HEK293T (cell line): ENCODE data around the gene HBS1L.

ENCODE experiments used
- CTCF ChIA-PET: fragments of 350-600 bp; formaldehyde crosslinking; extraction: SDS; loops from one replicate; lab custom pipeline; 2021; ENCODE audit warnings: antibody characterized with exemption, inconsistent platforms; lab: Yijun Ruan, JAX
- POLR2A ChIA-PET: fragments of 350-600 bp; formaldehyde crosslinking; extraction: SDS; loops from one replicate; lab custom pipeline; 2020; ENCODE audit warnings: antibody characterized with exemption, inconsistent platforms; lab: Yijun Ruan, JAX
- DNase-seq: peaks from one replicate; pipeline ENCODE4 v3.0.0; 2012; ENCODE audit warnings: mixed read lengths; ENCODE audit errors: extremely low spot score
- ARNT ChIP-seq: fragments of 450-650 bp; IDR thresholded peaks from 2 replicates; pipeline ENCODE4 v1.6.1; 2017; ENCODE audit warnings: mild to moderate bottlenecking
- BHLHE40 ChIP-seq: fragments of 450-650 bp; IDR thresholded peaks from 2 replicates; pipeline ENCODE4 v1.6.1; 2016; ENCODE audit warnings: mild to moderate bottlenecking, moderate library complexity, borderline replicate concordance
- CTBP1 ChIP-seq: fragments of 450-650 bp; IDR thresholded peaks from 2 replicates; pipeline ENCODE4 v1.6.1; 2016; ENCODE audit warnings: borderline replicate concordance
- ELF4 ChIP-seq: fragments of 450-650 bp; IDR thresholded peaks from 2 replicates; pipeline ENCODE4 v1.6.1; 2017; ENCODE audit warnings: antibody characterized with exemption
- FOXA1 ChIP-seq: fragments of 450-650 bp; IDR thresholded peaks from 2 replicates; pipeline ENCODE4 v1.6.1; 2016; ENCODE audit warnings: mild to moderate bottlenecking
- FOXK2 ChIP-seq: fragments of 450-650 bp; IDR thresholded peaks from 2 replicates; pipeline ENCODE4 v1.6.1; 2016; ENCODE audit warnings: mild to moderate bottlenecking
- FOXM1 ChIP-seq: fragments of 450-650 bp; IDR thresholded peaks from 2 replicates; pipeline ENCODE4 v1.6.1; 2017; ENCODE audit warnings: mild to moderate bottlenecking, borderline replicate concordance
- HDGF ChIP-seq: fragments of 450-650 bp; IDR thresholded peaks from 2 replicates; pipeline ENCODE4 v1.6.1; 2017; ENCODE audit warnings: antibody characterized with exemption, borderline replicate concordance
- L3MBTL2 ChIP-seq: fragments of 450-650 bp; conservative IDR thresholded peaks from 2 replicates; pipeline ENCODE4 v1.6.1; 2016; ENCODE audit warnings: mild to moderate bottlenecking
- LEF1 ChIP-seq: fragments of 450-650 bp; IDR thresholded peaks from 2 replicates; pipeline ENCODE4 v1.6.1; 2017; ENCODE audit warnings: mild to moderate bottlenecking, borderline replicate concordance
- NFRKB ChIP-seq: fragments of 450-650 bp; IDR thresholded peaks from 2 replicates; pipeline ENCODE4 v1.6.1; 2016; ENCODE audit warnings: mild to moderate bottlenecking, moderate library complexity
- SP1 ChIP-seq: fragments of 450-650 bp; IDR thresholded peaks from 2 replicates; pipeline ENCODE4 v1.6.1; 2017
- SUZ12 ChIP-seq: fragments of 450-650 bp; IDR thresholded peaks from 2 replicates; pipeline ENCODE4 v1.6.1; 2016; ENCODE audit warnings: mild to moderate bottlenecking
- TARDBP ChIP-seq: fragments of 450-650 bp; IDR thresholded peaks from 2 replicates; pipeline ENCODE4 v1.6.1; 2016
- ZNF384 ChIP-seq: fragments of 450-650 bp; IDR thresholded peaks from 2 replicates; pipeline ENCODE4 v1.6.1; 2016
- TF ChIP-seq, protein P1 (sequence below): fragments of 450-650 bp; IDR thresholded peaks from 2 replicates; pipeline ENCODE4 v1.6.1; 2016

The HBS1L gene

DNA sequence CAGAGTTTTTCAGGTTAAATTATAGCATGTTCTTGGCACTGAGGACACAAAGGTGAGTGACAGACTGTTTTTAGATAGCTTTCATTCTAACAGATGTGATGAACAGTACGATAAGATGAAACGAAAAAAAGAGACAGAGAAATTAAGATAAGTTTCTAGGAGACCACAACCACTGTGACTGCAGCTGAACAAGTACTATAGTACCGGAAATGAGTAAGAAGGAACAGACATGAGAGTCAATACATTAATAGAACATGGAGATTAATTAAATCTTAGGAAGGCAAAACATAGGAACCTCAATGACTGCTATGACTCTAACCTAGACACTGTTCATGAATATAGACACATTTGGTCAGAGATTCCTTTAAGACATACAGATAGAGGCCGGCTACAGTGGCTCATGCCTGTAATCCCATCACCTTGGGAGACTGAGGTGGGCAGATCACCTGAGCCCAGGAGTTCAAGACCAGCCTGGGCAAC lies 40.2 kb downstream of the HBS1L start:
- no peak for DNase-seq
- ChIA-PET CTCF (no interaction called here), POLR2A (no interaction called here)
- no peak for TF ChIP-seq ELF4
- TF ChIP-seq, protein P1, sequence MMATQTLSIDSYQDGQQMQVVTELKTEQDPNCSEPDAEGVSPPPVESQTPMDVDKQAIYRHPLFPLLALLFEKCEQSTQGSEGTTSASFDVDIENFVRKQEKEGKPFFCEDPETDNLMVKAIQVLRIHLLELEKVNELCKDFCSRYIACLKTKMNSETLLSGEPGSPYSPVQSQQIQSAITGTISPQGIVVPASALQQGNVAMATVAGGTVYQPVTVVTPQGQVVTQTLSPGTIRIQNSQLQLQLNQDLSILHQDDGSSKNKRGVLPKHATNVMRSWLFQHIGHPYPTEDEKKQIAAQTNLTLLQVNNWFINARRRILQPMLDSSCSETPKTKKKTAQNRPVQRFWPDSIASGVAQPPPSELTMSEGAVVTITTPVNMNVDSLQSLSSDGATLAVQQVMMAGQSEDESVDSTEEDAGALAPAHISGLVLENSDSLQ, result no peak
- no peak for TF ChIP-seq SP1

DNA sequence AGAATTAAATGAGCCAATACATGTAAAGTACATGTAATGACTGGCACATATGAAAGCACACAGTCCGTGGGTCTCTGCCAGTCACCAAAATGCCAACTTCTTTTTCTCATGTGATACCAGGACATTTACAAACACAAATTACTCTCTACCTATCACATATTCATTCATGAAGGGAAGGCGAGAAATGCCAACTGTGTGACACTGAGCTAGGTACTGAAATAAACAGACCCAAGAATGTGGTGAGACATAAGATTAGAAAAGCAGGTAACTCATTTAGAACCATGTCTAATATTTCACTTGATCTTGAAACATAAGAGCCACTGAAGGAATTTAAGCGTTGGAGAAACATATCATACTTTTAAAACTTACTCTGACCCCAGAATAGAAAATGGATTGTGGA lies 41.4 kb downstream of the HBS1L start:
- DNase-seq, result no peak
- no peak for TF ChIP-seq SUZ12
- TF ChIP-seq ZNF384, result no peak
- TF ChIP-seq NFRKB, result no peak
- no peak for TF ChIP-seq CTBP1
- TF ChIP-seq FOXK2, result no peak
- ChIA-PET CTCF (interaction anchor here (1.1 kb wide), 1 partner anchor 15 kb away, joined by 6 read pairs; no protein-coding TSS in a partner anchor), POLR2A (no interaction called here)

DNA sequence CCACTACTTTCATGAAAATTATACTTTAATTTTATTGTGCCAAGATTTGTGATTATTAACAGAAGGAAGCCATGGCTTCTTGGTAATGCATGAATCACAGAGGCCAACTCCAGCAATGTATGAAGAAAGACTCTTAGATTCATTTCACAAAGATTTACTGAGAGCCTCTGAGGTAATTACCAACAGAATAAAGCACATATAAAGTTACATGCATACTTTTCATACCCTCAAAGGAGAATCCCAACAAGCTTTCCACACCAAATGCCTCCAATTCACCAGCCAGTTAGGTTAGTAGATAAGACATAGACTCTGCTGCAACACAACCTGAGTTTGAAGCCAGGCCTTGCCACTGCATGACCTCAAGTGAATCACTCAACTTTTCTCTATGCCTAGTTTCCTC lies 41.9 kb downstream of the HBS1L start:
- CTCF ChIA-PET, result interaction anchor here (1.1 kb wide), 1 partner anchor 16 kb away, joined by 6 read pairs; no protein-coding TSS in a partner anchor
- POLR2A ChIA-PET, result no interaction called here
- TF ChIP-seq ELF4 (no peak), ZNF384 (no peak), L3MBTL2 (no peak), FOXM1 (no peak), SUZ12 (no peak), SP1 (no peak), ARNT (no peak), HDGF (no peak), NFRKB (no peak), TARDBP (no peak), FOXA1 (no peak), LEF1 (no peak), FOXK2 (no peak), BHLHE40 (no peak), CTBP1 (no peak)
- TF ChIP-seq, protein P1, result no peak
- DNase-seq, result no peak

DNA sequence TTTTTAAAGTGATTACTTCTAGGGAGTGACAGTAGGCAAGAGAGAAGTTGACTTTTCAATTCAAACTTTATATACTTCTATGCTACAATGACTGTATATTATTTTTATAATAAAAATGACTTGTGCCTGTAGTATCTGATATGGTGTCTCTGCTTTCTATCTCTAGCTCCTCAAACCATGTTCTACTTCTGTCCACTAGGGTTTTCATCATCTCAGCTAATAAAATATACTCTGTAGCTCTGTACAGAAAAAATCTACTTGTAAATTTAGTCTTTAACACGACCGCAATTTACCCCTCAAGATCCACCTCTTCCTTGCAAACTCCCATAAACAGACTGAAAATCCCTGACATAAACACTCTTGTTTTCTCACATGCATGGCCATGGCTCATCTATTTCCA lies 42.3 kb downstream of the HBS1L start:
- CTCF ChIA-PET, result interaction anchor here (1.1 kb wide), 1 partner anchor 16 kb away, joined by 6 read pairs; no protein-coding TSS in a partner anchor
- DNase-seq, result no peak
- TF ChIP-seq ELF4 (no peak), FOXM1 (no peak), LEF1 (no peak), TARDBP (no peak), CTBP1 (no peak)
- POLR2A ChIA-PET, result no interaction called here

DNA sequence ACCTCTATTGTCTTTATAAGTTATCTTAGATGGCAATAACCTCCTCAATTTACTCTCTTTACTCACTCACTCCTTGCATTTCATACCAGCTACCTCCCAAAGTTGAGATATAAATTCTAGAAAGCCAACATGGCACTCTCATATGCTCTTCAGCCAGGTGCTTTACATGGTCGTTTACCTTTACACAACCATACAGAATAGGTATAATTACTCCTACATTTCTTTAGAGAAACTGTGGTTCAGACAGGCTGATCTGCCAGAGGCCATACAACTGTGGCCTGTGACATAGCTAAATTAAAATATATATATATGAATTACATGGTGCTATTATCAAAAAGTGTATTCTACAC lies 45.7 kb downstream of the HBS1L start:
- CTCF ChIA-PET, result interaction anchor here (1.1 kb wide), 1 partner anchor 10 kb away, joined by 3 read pairs; no protein-coding TSS in a partner anchor
- TF ChIP-seq FOXK2 (no peak), FOXA1 (no peak), FOXM1 (no peak), ARNT (no peak), TARDBP (no peak), ELF4 (no peak), SP1 (no peak), ZNF384 (no peak), LEF1 (no peak), HDGF (no peak), CTBP1 (no peak), NFRKB (no peak), L3MBTL2 (no peak)
- TF ChIP-seq, protein P1, result no peak
- POLR2A ChIA-PET, result no interaction called here
- DNase-seq, result no peak

DNA sequence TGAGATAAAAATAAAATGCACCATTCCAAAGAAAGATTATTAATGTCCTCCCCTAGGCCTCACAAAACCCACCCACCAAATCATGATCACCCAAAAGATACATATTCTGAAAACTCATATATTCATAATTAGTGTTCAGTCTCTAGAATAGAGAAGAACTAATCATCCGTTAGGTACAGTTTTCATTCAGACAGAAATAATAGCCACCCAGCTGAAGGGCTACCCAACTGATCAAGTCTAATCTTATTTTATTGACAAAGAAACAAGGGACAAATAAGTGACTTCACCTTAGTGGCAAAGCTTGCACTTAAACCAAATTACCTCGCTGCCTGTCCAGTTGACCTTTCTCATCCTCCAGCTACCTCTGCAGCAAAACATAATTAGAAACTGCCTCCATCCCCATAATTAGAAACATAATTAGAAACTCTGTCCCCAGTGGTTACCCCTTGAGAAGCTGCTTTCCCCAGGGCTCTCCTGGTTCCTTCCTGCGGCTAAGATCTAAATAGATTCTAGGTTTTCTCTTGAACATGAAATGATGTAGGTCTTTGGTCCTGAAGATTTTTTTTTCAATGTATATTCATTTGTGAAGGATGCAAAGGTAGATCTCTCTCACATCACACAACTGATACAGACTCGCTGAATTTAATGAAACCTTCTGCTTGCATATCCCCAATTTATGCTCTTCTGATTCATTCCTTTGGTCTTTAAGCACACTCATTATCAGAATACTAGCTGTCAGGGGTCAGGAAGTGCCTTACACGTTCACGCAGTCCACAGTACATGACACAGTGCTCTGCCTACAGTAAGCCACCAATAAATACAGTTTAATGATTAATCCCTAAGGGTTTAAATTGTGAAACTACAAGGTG lies 46.3 kb downstream of the HBS1L start:
- ChIA-PET POLR2A (no interaction called here), CTCF (interaction anchor here (0.6 to 1.1 kb wide), 3 partner anchors 10 to 1019 kb away, joined by 3 read pairs; no protein-coding TSS in a partner anchor)
- TF ChIP-seq ZNF384, result no peak
- no peak for TF ChIP-seq LEF1
- TF ChIP-seq BHLHE40, result no peak
- TF ChIP-seq ARNT, result no peak
- no peak for TF ChIP-seq TARDBP
- no peak for TF ChIP-seq SUZ12
- no peak for DNase-seq
